ENCODE results near the gene COPZ2.
"Not testable (repeated sequence)": the region's sequence is repeated elsewhere in the genome, so short reads cannot be mapped to it uniquely, and the experiment has no call there.

COPZ2 gene

DNA sequence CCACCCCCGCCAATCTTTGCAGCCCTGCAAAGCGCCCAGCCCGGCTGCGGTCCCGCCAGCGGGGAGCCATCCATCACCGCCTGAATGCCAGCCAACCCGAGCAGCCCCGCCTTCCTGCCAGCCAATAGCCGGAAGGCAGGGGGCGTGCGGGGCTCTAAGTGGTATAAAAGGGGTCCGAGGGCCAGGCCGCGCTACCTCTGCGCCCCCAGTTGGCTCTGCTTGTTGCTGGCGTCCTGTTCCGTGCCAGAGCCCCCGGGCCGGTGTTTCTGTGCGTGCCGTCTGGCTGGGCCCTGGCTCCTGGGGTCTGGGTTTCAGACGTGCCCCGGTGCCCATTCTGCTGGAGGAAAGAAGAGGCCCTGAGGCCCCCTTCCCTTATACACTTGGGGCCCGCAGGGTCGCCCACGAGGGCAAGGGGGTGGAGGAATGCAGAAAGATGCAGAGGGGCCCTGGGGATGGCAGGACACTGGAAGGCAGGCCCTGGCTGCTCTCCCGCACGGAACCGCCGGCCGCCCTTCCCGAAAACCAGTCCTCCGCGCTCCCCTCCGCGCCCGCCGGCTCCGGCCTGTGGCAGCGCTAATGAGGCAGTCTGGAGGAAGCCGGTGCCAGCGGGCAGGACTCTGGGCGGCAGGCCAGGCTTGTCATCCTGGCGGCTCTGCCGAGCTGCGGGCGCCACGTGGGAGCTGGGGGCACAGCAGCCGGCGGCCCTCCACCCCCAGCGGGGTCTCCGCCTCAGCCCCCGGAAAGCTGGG is 14.0 kb downstream of the COPZ2 start:
- no peak for DNase-seq (ENCODE audit: low read depth, low spot score)
- no CpG with 5 or more reads among the region's 54 CpGs for WGBS (ENCODE audit: insufficient coverage, insufficient read length)
- no peak overlapping the region for H3K27ac ChIP-seq (ENCODE audit: low read length)

DNA sequence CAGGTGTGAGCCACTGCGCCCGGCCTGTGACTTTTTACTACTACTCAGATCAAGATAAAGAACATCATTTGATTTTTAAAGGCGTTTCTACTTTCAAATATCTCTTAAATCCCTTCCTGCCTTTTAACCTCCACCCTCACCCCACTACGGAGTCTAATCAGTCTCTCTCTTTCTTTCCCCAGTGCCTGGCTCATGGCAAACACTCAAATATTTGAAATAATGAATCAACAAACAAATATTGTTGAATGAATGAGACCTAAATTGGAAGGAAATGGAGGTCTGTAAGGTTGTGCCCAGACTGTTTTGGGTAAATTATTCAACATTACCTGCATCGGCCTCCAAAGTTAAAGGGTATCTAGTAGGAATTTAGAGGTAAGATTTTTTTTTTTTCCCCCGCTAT is 14.7 kb downstream of the COPZ2 start:
- H3K4me3 ChIP-seq (ENCODE audit: low read length) = no peak overlapping the region
- no peak overlapping the region for H3K27ac ChIP-seq (ENCODE audit: low read length)
- no peak for DNase-seq (ENCODE audit: low read depth, low spot score)
- H3K9me3 ChIP-seq (ENCODE audit: control insufficient read depth, insufficient read depth, low read length) = no peaks in the 10 kb centered on the region
- H3K36me3 ChIP-seq (ENCODE audit: control insufficient read depth, insufficient read depth, low read length) = no peaks in the 10 kb centered on the region
- H3K4me1 ChIP-seq (ENCODE audit: control insufficient read depth, insufficient read depth, low read length) = peaks cover 4% of the 10 kb centered on the region; the same call in 1 of the 2 replicates
- WGBS (ENCODE audit: insufficient coverage, insufficient read length) = no CpG with 5 or more reads among the region's 6 CpGs
- H3K27me3 ChIP-seq (ENCODE audit: control insufficient read depth, insufficient read depth, low read length) = peaks cover 7% of the 10 kb centered on the region; the same call in 1 of the 2 replicates

More for the DNA sequence above, 14.0 kb downstream of the COPZ2 start:
- Histone ChIP-seq H3K27me3 (ENCODE audit: control insufficient read depth, insufficient read depth, low read length) (peaks cover 7% of the 10 kb centered on the region; the same call in 1 of the 2 replicates), H3K9me3 (ENCODE audit: control insufficient read depth, insufficient read depth, low read length) (no peaks in the 10 kb centered on the region), H3K4me1 (ENCODE audit: control insufficient read depth, insufficient read depth, low read length) (peaks cover 4% of the 10 kb centered on the region; the same call in 1 of the 2 replicates), H3K4me3 (ENCODE audit: low read length) (peak overlapping the region; percentile 41; the same call in 1 of the 2 replicates), H3K36me3 (ENCODE audit: control insufficient read depth, insufficient read depth, low read length) (no peaks in the 10 kb centered on the region)

DNA sequence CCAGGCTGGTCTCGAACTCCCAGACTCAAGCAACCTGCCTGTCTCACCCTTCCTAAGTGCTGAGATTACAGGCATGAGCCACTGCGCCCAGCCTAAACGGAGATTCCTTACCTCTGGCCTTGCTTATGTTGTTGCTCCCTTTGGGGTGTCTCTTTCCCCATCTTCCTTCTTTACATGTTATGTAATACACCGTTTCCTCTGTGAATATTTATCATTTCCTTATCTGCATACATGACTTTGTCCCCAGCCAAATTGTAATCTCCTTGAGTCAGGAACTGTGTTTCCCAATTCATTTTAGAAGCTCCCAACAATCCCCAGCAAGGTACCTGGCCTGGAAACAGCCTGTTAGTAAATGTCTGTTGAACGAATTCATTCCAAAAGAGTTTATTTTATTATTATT is 15.7 kb downstream of the COPZ2 start:
- WGBS (ENCODE audit: insufficient coverage, insufficient read length) = no CpG with 5 or more reads among the region's 5 CpGs
- Histone ChIP-seq H3K9me3 (ENCODE audit: control insufficient read depth, insufficient read depth, low read length) (no peaks in the 10 kb centered on the region), H3K27me3 (ENCODE audit: control insufficient read depth, insufficient read depth, low read length) (peaks cover 7% of the 10 kb centered on the region; the same call in 1 of the 2 replicates), H3K4me1 (ENCODE audit: control insufficient read depth, insufficient read depth, low read length) (peaks cover 4% of the 10 kb centered on the region; the same call in 1 of the 2 replicates), H3K4me3 (ENCODE audit: low read length) (no peak overlapping the region), H3K27ac (ENCODE audit: low read length) (no peak overlapping the region), H3K36me3 (ENCODE audit: control insufficient read depth, insufficient read depth, low read length) (no peaks in the 10 kb centered on the region)
- DNase-seq (ENCODE audit: low read depth, low spot score) = no peak

DNA sequence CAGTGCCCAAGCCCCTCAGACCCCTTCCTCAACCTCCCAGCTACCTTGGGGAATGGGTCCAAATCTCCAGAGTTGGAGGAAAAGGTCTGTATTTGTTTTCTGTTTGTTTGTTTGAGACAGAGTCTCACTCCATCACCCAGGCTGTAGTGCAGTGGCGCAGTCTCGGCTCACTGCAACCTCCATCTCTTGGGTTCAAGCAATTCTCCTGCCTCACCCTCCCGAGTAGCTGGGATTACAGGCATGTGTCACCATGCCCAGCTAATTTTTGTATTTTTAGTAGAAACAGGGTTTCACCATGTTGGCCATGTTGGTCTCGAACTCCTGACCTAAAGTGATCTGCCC is 19.8 kb downstream of the COPZ2 start:
- DNase-seq (ENCODE audit: low read depth, low spot score); H3K4me1 ChIP-seq (ENCODE audit: control insufficient read depth, insufficient read depth, low read length); H3K4me3 ChIP-seq (ENCODE audit: low read length): not testable (repeated sequence)

DNA sequence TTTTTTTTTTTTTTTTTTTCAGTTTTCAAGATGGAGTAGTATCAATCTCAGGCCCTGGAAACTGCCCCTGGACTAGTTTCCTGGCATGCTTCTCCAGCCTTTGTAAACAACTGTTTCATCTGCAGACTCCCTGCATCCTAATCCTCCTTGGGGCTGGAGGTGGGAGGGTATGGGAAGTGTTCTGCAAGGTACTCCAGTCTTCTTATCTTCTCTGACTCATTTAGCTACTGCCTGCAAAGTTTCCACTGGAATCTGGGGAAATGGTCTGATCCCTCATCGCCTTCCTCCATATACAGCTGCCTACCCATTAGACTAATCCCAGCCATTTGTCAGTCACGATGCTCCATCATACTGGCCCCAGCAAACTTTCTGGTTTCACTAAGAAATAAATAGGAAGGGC is 21.5 kb downstream of the COPZ2 start:
- no peak for DNase-seq (ENCODE audit: low read depth, low spot score)
- Histone ChIP-seq H3K27me3 (ENCODE audit: control insufficient read depth, insufficient read depth, low read length) (peaks cover 3% of the 10 kb centered on the region; the same call in 1 of the 2 replicates), H3K4me3 (ENCODE audit: low read length) (no peak overlapping the region), H3K27ac (ENCODE audit: low read length) (no peak overlapping the region), H3K4me1 (ENCODE audit: control insufficient read depth, insufficient read depth, low read length) (peaks cover 3% of the 10 kb centered on the region; the same call in 1 of the 2 replicates), H3K36me3 (ENCODE audit: control insufficient read depth, insufficient read depth, low read length) (no peaks in the 10 kb centered on the region), H3K9me3 (ENCODE audit: control insufficient read depth, insufficient read depth, low read length) (no peaks in the 10 kb centered on the region)
- no CpG with 5 or more reads among the region's 2 CpGs for WGBS (ENCODE audit: insufficient coverage, insufficient read length)

More for the DNA sequence above, 19.8 kb downstream of the COPZ2 start:
- no CpG with 5 or more reads among the region's 4 CpGs for WGBS (ENCODE audit: insufficient coverage, insufficient read length)
- not testable (repeated sequence) for H3K9me3 ChIP-seq (ENCODE audit: control insufficient read depth, insufficient read depth, low read length); H3K27me3 ChIP-seq (ENCODE audit: control insufficient read depth, insufficient read depth, low read length); H3K27ac ChIP-seq (ENCODE audit: low read length); H3K36me3 ChIP-seq (ENCODE audit: control insufficient read depth, insufficient read depth, low read length)

DNA sequence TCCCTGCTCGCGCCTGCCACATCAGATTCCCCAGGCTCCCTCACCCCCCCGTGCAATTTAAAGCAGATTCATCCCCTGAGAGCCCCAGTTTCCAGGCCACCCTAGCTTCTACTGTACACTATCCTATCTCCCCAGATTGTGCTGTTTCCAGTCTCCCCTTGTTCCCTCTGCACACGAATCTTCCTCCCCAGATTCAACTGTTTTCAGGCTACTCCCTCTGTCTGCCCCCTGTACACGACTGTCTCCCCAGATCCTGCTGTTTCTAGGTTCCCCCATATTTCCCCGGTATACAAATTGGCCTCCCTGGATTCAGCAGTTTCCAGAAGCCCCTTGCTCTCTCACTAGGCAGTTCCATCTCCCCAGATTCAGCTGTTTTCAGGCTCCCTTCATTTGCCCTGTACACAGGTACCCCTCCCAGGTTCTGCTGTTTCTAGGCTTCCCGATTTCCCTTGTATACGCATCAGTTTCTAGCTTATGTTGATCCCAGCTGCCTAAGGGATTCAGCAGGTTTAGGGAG is 22.9 kb downstream of the COPZ2 start:
- Histone ChIP-seq H3K27ac (ENCODE audit: low read length) (no peak overlapping the region), H3K27me3 (ENCODE audit: control insufficient read depth, insufficient read depth, low read length) (peaks cover 3% of the 10 kb centered on the region; the same call in 1 of the 2 replicates), H3K36me3 (ENCODE audit: control insufficient read depth, insufficient read depth, low read length) (no peaks in the 10 kb centered on the region), H3K4me3 (ENCODE audit: low read length) (no peak overlapping the region), H3K9me3 (ENCODE audit: control insufficient read depth, insufficient read depth, low read length) (no peaks in the 10 kb centered on the region), H3K4me1 (ENCODE audit: control insufficient read depth, insufficient read depth, low read length) (peaks cover 3% of the 10 kb centered on the region; the same call in 1 of the 2 replicates)
- no CpG with 5 or more reads among the region's 8 CpGs for WGBS (ENCODE audit: insufficient coverage, insufficient read length)
- no peak for DNase-seq (ENCODE audit: low read depth, low spot score)

DNA sequence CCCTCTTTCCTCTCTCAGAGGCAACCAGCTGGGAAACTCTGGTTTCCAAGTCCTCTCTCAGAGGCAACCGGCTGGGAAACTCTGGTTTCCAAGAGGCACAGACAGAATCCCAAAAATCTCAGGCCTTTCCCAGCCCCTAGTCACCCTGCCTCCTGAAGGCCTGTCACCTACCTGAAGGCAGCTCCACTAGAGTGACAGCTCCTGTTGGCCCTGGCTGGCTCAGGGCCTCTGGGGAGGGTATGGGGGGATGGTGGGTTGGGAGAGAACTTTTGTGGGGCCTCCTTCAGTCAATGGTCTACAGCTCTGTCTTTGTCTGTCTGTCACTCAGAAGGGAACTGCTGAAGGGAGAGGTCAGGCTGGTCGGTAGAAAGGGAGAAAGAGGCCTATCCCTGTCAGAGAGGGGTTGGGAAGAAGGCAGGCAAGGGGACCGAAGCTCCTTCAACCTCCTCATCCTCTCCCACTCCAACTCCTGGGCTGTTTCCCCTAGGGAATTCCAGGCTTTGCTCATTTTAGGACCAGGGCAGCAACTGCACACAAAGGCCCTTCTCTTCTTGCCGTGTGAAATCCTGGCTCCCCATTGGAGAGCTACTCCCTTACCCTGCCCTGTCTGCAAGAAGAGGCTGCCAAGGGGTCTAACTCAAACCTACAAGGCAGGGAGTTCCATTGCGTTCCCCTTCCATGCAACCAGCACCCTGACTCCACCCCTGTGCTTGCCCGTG is 23.6 kb downstream of the COPZ2 start:
- H3K9me3 ChIP-seq (ENCODE audit: control insufficient read depth, insufficient read depth, low read length) = no peaks in the 10 kb centered on the region
- no peak overlapping the region for H3K27ac ChIP-seq (ENCODE audit: low read length)
- WGBS (ENCODE audit: insufficient coverage, insufficient read length) = no CpG with 5 or more reads among the region's 6 CpGs
- peaks cover 3% of the 10 kb centered on the region; the same call in 1 of the 2 replicates for H3K4me1 ChIP-seq (ENCODE audit: control insufficient read depth, insufficient read depth, low read length)
- DNase-seq (ENCODE audit: low read depth, low spot score) = no peak
- H3K27me3 ChIP-seq (ENCODE audit: control insufficient read depth, insufficient read depth, low read length) = peaks cover 3% of the 10 kb centered on the region; the same call in 1 of the 2 replicates
- H3K36me3 ChIP-seq (ENCODE audit: control insufficient read depth, insufficient read depth, low read length) = no peaks in the 10 kb centered on the region
- H3K4me3 ChIP-seq (ENCODE audit: low read length) = no peak overlapping the region

DNA sequence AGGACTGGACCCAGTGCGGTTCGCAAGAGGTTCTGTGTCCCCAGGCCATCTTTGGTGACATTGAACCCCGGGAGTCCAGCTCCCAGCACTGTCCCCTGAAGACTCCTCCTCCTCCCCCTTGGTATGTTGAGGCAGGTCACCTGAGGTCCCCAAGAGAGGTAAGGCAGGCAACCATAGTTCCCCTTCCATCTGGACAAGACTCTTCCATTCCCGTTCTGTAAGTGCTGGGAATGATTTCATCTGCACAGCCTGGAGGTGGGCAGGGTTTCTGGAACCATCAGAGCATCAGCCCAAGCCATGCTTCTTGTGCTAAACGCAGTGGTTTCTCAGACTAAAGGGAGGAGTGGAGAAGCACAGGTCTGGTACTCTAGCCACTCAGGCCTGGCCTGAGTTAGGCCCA is 24.9 kb downstream of the COPZ2 start:
- Histone ChIP-seq H3K4me3 (ENCODE audit: low read length) (no peak overlapping the region; the same call in 1 of the 2 replicates), H3K4me1 (ENCODE audit: control insufficient read depth, insufficient read depth, low read length) (peaks cover 3% of the 10 kb centered on the region; the same call in 1 of the 2 replicates), H3K9me3 (ENCODE audit: control insufficient read depth, insufficient read depth, low read length) (no peaks in the 10 kb centered on the region), H3K27me3 (ENCODE audit: control insufficient read depth, insufficient read depth, low read length) (peaks cover 3% of the 10 kb centered on the region; the same call in 1 of the 2 replicates), H3K27ac (ENCODE audit: low read length) (no peak overlapping the region), H3K36me3 (ENCODE audit: control insufficient read depth, insufficient read depth, low read length) (no peaks in the 10 kb centered on the region)
- no CpG with 5 or more reads among the region's 5 CpGs for WGBS (ENCODE audit: insufficient coverage, insufficient read length)
- no peak for DNase-seq (ENCODE audit: low read depth, low spot score)

DNA sequence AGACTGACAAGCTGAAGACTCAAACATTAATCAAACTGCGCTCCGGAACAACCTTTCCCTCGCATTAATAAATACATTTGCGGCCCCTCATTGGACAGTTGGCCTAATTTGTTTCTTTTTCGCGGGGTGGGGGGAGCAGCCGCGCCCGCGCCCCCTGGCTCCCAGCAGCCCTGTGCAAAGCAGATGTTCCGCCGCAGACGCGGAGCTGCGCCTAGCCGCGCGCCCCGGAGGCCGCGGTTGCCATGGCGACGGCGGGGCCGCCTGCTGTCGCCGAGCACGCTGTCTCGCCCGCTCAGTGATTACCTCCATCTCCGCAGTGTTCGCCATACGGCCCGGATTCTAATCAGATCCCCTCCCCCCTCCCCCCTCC is 25.5 kb downstream of the COPZ2 start:
- Histone ChIP-seq H3K4me3 (ENCODE audit: low read length) (peak overlapping the region; percentile 36; the same call in 1 of the 2 replicates), H3K27me3 (ENCODE audit: control insufficient read depth, insufficient read depth, low read length) (peaks cover 3% of the 10 kb centered on the region; the same call in 1 of the 2 replicates), H3K4me1 (ENCODE audit: control insufficient read depth, insufficient read depth, low read length) (peaks cover 3% of the 10 kb centered on the region; the same call in 1 of the 2 replicates), H3K27ac (ENCODE audit: low read length) (no peak overlapping the region), H3K9me3 (ENCODE audit: control insufficient read depth, insufficient read depth, low read length) (no peaks in the 10 kb centered on the region), H3K36me3 (ENCODE audit: control insufficient read depth, insufficient read depth, low read length) (no peaks in the 10 kb centered on the region)
- WGBS (ENCODE audit: insufficient coverage, insufficient read length) = no CpG with 5 or more reads among the region's 34 CpGs
- no peak for DNase-seq (ENCODE audit: low read depth, low spot score)

DNA sequence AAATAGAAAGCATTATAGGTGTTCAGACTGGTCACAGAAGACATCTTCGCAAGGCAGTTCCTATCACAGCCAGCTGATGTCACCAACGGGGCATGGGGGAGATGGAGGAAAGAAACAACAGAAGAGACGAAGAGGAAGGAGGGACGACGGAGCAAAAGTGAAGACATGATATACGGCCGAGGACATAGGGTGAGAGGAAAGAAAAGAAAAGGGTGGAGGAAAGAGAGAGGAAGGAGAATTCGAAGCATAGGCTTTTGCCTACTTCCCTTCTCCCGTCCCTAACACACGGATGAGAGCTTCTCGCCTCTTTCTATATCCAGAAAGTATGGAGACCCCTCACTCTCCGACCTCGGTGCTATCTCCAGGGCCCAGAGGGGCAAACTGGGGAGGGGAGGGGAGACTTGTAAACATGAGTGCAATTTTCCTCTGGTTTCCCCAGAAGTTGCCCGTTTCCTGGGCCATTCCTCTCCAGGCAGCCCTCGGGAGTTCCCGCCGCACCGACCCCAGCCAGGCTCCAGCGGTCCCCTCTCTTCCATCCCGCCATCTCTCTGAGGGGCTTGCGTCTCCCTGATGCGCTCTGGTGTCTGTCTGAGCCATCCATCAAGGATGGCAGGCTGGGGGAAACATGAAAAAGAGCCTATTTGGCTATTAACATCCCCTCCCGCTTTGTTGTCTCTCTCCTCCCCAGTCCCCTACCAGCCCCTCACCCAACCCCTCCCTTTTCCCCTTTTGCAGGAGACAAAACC is 26.0 kb downstream of the COPZ2 start:
- WGBS (ENCODE audit: insufficient coverage, insufficient read length) = no CpG with 5 or more reads among the region's 23 CpGs
- Histone ChIP-seq H3K27me3 (ENCODE audit: control insufficient read depth, insufficient read depth, low read length) (peaks cover 3% of the 10 kb centered on the region; the same call in 1 of the 2 replicates), H3K27ac (ENCODE audit: low read length) (no peak overlapping the region), H3K9me3 (ENCODE audit: control insufficient read depth, insufficient read depth, low read length) (no peaks in the 10 kb centered on the region), H3K4me3 (ENCODE audit: low read length) (peak overlapping the region; percentile 36), H3K36me3 (ENCODE audit: control insufficient read depth, insufficient read depth, low read length) (no peaks in the 10 kb centered on the region), H3K4me1 (ENCODE audit: control insufficient read depth, insufficient read depth, low read length) (peaks cover 3% of the 10 kb centered on the region; the same call in 1 of the 2 replicates)
- no peak for DNase-seq (ENCODE audit: low read depth, low spot score)
